Transverse colon (tissue), 4 donors: ENCODE results near the gene GMPR2.

Experiments used
- POLR2A ChIP-seq: fragments of 450-650 bp; IDR thresholded peaks from one replicate; pipeline ENCODE4 v1.6.1; 2016; ENCODE audit warnings: antibody characterized with exemption, mild to moderate bottlenecking, moderate library complexity
- POLR2AphosphoS5 ChIP-seq, 3 donors: sonication (generic); formaldehyde crosslinking; IDR thresholded peaks; one replicate each; pipeline ENCODE4 v1.6.1; 2016; ENCODE audit warnings: antibody characterized with exemption in 3 of 3
- TF ChIP-seq, protein P1 (sequence below), 5 experiments: fragments of 200-600 bp in 3 of 5; fragments of 450-650 bp in 2 of 5; sonication (generic) in 3 of 5; IDR thresholded peaks; 1 replicate in 2 of 5; 2 replicates in 3 of 5; pipeline ENCODE4 v1.5.1; 2016 to 2017; ENCODE audit warnings: antibody characterized with exemption in 5 of 5, inconsistent platforms in 3 of 5, mild to moderate bottlenecking in 2 of 5, moderate library complexity in 1 of 5

DNA sequence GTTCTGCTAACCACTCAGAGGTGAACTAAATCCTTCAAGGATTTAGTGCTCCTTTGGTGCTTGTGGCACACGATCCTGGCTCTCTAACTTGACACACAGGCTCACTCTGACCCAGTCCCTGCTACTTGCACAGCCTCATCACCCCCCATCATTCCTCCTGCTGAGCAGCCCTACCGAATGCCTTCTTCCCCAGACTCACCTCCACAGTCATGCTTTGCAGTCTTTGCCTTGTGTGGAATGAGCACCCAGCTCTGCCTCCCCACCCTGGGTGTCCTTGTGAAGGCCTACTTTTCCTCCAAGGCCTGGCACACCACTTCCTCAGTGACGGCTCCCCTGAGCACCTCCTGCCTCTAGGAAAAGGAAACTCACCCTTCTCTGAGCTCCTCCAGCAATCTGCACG lies 17.6 kb downstream of the GMPR2 start:
- TF ChIP-seq POLR2A: no peak
- TF ChIP-seq POLR2AphosphoS5 (IDR thresholded peaks at IDR 0.05): no peak
- TF ChIP-seq, protein P1, sequence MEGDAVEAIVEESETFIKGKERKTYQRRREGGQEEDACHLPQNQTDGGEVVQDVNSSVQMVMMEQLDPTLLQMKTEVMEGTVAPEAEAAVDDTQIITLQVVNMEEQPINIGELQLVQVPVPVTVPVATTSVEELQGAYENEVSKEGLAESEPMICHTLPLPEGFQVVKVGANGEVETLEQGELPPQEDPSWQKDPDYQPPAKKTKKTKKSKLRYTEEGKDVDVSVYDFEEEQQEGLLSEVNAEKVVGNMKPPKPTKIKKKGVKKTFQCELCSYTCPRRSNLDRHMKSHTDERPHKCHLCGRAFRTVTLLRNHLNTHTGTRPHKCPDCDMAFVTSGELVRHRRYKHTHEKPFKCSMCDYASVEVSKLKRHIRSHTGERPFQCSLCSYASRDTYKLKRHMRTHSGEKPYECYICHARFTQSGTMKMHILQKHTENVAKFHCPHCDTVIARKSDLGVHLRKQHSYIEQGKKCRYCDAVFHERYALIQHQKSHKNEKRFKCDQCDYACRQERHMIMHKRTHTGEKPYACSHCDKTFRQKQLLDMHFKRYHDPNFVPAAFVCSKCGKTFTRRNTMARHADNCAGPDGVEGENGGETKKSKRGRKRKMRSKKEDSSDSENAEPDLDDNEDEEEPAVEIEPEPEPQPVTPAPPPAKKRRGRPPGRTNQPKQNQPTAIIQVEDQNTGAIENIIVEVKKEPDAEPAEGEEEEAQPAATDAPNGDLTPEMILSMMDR (IDR thresholded peaks at IDR 0.05): no peak
